ENCODE results near the gene CUTC. TPM values are rescaled to one million over a fixed set of nuclear protein-coding genes. Genes with fewer than 3 reads are reported as not detected.
"Not testable (repeated sequence)": the region's sequence is repeated elsewhere in the genome, so short reads cannot be mapped to it uniquely, and the experiment has no call there.

CUTC gene
- total and polyA plus RNA-seq, 2 donors (not counting 3 experiments of a cell fraction or from before 2014, with no cell fraction given) = 20.4 to 23.1 TPM

DNA sequence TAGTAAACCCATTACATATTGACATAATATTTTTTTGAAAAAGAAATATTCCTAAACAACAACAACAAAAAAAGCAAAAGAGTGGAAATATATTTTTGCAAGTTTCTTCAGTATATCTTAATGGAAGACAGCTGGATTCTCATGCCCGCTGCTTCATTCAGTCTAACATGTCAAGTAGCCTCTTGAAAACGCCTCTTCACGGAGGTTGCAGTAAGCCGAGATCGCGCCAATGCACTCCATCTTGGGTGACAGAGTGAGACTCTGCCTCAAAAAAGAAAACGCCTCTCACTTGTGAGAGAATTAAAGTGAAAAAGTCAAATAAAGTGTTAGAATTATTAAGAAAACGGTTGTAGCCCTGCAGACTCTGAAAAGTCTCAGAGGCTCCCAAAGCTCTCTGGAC lies 1.3 kb downstream of the CUTC start:
- ChIA-PET CTCF (interaction anchor here (0.6 to 4.6 kb wide), 8 partner anchors 19 to 113 kb away, joined by 3 to 49 read pairs (median 3); partner anchors contain the start of gene SLC25A28), POLR2A (interaction anchor here (1.4 kb wide), 1 partner anchor 48 kb away, joined by 3 read pairs; no protein-coding TSS in a partner anchor)
- Histone ChIP-seq H3K79me2 (ENCODE audit: control insufficient read depth, insufficient read depth, low read length) (peaks cover 16% of the 10 kb centered on the region), H3K27ac (ENCODE audit: insufficient read depth, low read depth, low read length) (no peak overlapping the region), H2AFZ (ENCODE audit: low read depth, low read length) (no peak overlapping the region), H3K4me3 (replicated peaks in 1 of 3; ENCODE audit: insufficient read depth in 1 of 3, low read depth in 1 of 3, low read length in 3 of 3) (no peak overlapping the region), H3K36me3 (ENCODE audit: control insufficient read depth in 2 of 2, extremely low read depth in 1 of 2, insufficient read depth in 2 of 2, low read length in 2 of 2) (peaks cover 2% of the 10 kb centered on the region in 2 experiments), H3K27me3 (ENCODE audit: control insufficient read depth in 2 of 2, insufficient read depth in 2 of 2, low read length in 2 of 2) (no peaks in the 10 kb centered on the region), H3K9me1 (replicated peaks; ENCODE audit: control insufficient read depth, extremely low read depth, insufficient read depth, low read length) (no peaks in the 10 kb centered on the region), H3K9ac (replicated peaks; ENCODE audit: extremely low read depth, insufficient read depth, low read length) (no peak overlapping the region), H3K9me3 (replicated peaks; ENCODE audit: control insufficient read depth, insufficient read depth, low read length) (no peaks in the 10 kb centered on the region), H4K20me1 (replicated peaks; ENCODE audit: control insufficient read depth, extremely low read depth, insufficient read depth, low read length) (no peaks in the 10 kb centered on the region), H3K4me2 (ENCODE audit: insufficient read depth, low read length) (peak overlapping the region; percentile 74), H3K4me1 (ENCODE audit: control insufficient read depth, extremely low read depth, insufficient read depth, low read length) (peaks cover 15% of the 10 kb centered on the region)
- FAIRE-seq (no peak), DNase-seq (ENCODE audit: low read depth, low spot score) (no peak)
- intact Hi-C loops (cut with micrococcal nuclease) = loop anchor here (2.0 to 5.0 kb wide), 3 partner anchors 314 to 494 kb away; partner anchors contain the start of genes CHUK and ERLIN1
- dilution Hi-C loops (cut with MboI; ENCODE audit: extremely low pct_ligation_motif_present, low sequenced_read_pairs) = no loop called here
- BruUV-seq (replicated peaks) = no TSS peak
- TF ChIP-seq FOS (IDR thresholded peaks at IDR 0.05; ENCODE audit: borderline replicate concordance, insufficient read depth, low read length) (no peak), GATA2 (IDR thresholded peaks at IDR 0.05; ENCODE audit: insufficient read depth, insufficient read length, low read depth, low read length) (no peak), POLR2A (IDR thresholded peaks at IDR 0.05; ENCODE audit: low read depth, low read length) (no peak), MYC (IDR thresholded peaks at IDR 0.05; ENCODE audit: low read depth, low read length) (no peak), EZH2 (IDR thresholded peaks at IDR 0.05; ENCODE audit: borderline replicate concordance, low read depth, low read length, severe bottlenecking) (no peak), CTCF (IDR thresholded peaks at IDR 0.05; ENCODE audit: extremely low read depth in 1 of 2, insufficient read depth in 1 of 2, low read depth in 1 of 2, low read length in 2 of 2) (no peak), JUN (IDR thresholded peaks at IDR 0.05; ENCODE audit: borderline replicate concordance, insufficient read depth, insufficient read length, low read depth) (no peak), POLR2AphosphoS5 (IDR thresholded peaks at IDR 0.05; ENCODE audit: insufficient read depth, low read depth, low read length) (no peak)
- TF ChIP-seq, protein P1, sequence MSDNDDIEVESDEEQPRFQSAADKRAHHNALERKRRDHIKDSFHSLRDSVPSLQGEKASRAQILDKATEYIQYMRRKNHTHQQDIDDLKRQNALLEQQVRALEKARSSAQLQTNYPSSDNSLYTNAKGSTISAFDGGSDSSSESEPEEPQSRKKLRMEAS (IDR thresholded peaks at IDR 0.05; ENCODE audit: insufficient read depth, insufficient read length) = no peak

DNA sequence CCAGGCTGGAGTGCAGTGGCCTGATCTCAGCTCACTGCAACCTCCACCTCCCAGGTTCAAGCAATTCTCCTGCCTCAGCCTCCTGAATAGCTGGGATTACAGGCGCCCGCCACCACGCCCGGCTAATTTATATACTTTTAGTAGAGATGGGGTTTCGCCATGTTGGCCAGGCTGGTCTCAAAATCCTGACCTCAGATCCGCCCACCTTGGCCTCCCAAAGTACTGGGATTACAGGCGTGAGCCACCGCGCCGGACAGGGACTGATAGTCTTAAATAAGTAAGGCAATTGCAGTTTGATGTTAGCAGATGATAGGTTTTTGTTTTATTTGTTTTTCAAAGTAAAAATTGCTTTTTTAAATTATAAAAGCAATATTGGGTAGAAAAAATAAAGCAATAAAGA lies 2.1 kb downstream of the CUTC start:
- H4K20me1 ChIP-seq (replicated peaks; ENCODE audit: control insufficient read depth, extremely low read depth, insufficient read depth, low read length); POLR2A ChIA-PET; H3K4me3 ChIP-seq (replicated peaks in 1 of 3; ENCODE audit: insufficient read depth in 1 of 3, low read depth in 1 of 3, low read length in 3 of 3); BruUV-seq (replicated peaks); DNase-seq (ENCODE audit: low read depth, low spot score); H3K27me3 ChIP-seq (ENCODE audit: control insufficient read depth in 2 of 2, insufficient read depth in 2 of 2, low read length in 2 of 2); H2AFZ ChIP-seq (ENCODE audit: low read depth, low read length); H3K36me3 ChIP-seq (ENCODE audit: control insufficient read depth in 2 of 2, extremely low read depth in 1 of 2, insufficient read depth in 2 of 2, low read length in 2 of 2); H3K27ac ChIP-seq (ENCODE audit: insufficient read depth, low read depth, low read length); H3K9me3 ChIP-seq (replicated peaks; ENCODE audit: control insufficient read depth, insufficient read depth, low read length); H3K9ac ChIP-seq (replicated peaks; ENCODE audit: extremely low read depth, insufficient read depth, low read length); FAIRE-seq; dilution Hi-C loops (cut with MboI; ENCODE audit: extremely low pct_ligation_motif_present, low sequenced_read_pairs); H3K9me1 ChIP-seq (replicated peaks; ENCODE audit: control insufficient read depth, extremely low read depth, insufficient read depth, low read length); H3K4me2 ChIP-seq (ENCODE audit: insufficient read depth, low read length): not testable (repeated sequence)
- peaks cover 16% of the 10 kb centered on the region for H3K79me2 ChIP-seq (ENCODE audit: control insufficient read depth, insufficient read depth, low read length)
- intact Hi-C loops (cut with micrococcal nuclease) = loop anchor here (5.0 kb wide), 2 partner anchors 313 to 493 kb away; partner anchors contain the start of gene CHUK
- CTCF ChIA-PET = interaction anchor here (0.6 to 4.6 kb wide), 5 partner anchors 20 to 112 kb away, joined by 3 to 49 read pairs (median 3); no protein-coding TSS in a partner anchor
- peaks cover 15% of the 10 kb centered on the region for H3K4me1 ChIP-seq (ENCODE audit: control insufficient read depth, extremely low read depth, insufficient read depth, low read length)
